Measurements from ENCODE around the gene TFCP2.

- no peak for TF ChIP-seq POLR2A (IDR thresholded peaks at IDR 0.05)
- no peak for TF ChIP-seq CTCF (IDR thresholded peaks at IDR 0.05)
Observed at GRCh38 chr12:51103977-51104376, 69.0 kb downstream of the TFCP2 start.

Measured in transverse colon (tissue), 3 donors.